Measurements from ENCODE around the gene KDM4C.
"Not testable (repeated sequence)": the region's sequence is repeated elsewhere in the genome, so short reads cannot be mapped to it uniquely, and the experiment has no call there.

Gene KDM4C

DNA sequence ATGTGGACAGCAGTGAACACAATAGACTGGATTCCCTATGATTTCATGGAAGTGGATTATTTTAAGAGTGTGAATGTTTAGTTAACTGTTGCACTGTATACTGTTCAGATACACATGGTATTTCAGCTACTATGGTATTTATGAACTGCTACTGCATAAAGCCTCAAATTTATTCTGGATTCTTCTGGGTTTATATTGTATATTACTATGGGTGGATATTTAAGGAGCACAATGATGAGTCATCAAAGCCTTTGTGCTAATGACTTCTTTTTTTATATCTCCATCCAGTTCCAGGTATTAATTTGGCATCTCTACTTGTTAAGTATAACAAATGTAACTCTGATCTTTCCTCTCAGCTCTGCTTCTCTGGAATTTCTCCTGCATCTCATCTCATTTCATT, 6.8 kb downstream of the KDM4C start:
- no peak for DNase-seq

DNA sequence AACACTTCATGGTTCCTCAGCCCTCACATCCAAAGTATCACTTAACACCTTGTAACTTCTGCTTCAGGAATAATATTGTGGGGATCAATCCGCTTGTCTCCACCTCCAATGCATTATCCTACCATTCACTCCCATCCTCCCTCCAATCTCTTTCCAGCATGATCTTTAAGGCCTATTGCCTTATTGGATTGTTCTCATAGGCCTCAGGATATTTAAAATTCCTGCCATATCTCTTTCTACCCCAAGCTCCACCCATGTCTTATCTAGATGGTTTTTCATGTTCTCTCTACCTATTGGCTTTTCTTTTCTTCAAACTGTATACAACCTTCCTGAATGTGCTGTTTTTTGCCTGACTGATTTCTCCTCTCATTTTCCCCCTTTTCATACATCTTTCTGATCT, 7.2 kb downstream of the KDM4C start:
- no peak for DNase-seq

DNA sequence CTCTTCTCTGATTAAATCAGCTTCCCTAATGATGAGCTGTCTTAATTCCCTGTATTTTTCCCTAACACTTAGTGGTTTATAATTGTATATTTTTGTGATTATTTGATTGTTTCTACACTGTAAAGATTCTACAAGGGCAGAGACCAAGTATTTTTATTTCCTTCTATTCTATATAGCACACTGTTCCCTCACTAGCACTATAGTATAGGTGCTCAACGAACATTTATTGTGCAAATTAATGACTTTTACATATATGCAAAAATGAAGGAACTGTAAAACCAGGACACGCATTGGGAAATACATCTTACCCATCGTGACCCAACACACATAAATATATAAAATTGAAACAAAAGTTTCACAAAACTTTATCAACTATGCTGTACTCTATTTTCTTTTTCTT, 7.6 kb downstream of the KDM4C start:
- no peak for DNase-seq

DNA sequence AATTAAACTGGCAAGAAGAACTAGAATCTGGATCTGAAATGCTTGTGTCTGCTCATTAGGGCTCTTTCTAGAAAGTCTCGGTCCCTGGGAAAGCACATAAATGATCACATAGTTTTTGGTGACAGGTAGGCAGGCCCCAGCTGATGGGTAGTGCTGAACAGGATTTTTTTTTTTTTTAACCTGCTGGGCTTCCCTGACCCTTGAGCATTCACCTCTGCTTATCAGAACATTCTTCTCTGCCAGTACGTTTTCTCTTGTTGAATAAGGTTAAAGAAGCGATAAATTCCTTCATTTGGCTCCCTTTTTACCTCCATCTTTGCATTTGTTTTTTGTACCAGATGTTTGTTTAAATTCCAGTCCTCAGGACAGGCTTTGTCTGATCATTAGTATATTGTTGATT, 8.8 kb downstream of the KDM4C start:
- DNase-seq: no peak

DNA sequence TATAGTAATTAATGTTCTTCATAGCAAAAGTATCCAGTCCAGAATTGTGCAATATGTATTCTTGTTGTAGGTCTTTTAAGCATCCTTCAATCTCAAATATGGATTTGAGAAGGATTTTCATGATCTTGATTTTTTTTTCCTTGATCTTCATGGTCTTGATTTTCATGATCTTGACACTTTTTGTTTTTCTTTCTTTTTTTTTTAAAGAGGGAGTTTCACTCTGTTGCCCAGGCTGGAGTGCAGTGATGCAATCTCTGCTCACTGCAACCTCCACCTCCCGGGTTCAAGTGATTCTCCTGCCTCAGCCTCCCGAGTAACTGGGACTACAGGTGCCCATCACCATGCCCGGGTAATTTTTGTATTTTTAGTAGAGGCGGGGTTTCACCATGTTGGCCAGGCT, 10.8 kb downstream of the KDM4C start:
- not testable (repeated sequence) for DNase-seq

DNA sequence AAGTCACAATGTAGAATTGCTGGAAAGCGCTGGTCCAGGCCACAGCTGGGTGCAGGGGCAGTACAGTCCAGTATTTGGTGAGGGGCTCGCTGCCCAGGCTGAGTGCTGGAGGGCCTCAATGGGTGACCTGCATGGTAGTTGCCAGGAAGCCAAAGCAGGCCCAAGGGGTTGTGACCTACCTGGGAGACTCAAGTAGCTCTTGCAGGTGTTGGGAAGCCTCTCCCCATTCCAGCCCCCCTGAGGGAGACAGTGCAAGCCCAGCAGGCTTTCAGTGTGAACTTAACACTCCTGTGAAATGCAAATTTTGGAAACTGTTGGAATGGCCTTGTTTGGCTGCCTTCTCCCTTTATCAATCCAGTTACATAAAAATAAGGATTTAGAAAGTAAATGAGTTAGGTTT, 13.9 kb downstream of the KDM4C start:
- no peak for DNase-seq

DNA sequence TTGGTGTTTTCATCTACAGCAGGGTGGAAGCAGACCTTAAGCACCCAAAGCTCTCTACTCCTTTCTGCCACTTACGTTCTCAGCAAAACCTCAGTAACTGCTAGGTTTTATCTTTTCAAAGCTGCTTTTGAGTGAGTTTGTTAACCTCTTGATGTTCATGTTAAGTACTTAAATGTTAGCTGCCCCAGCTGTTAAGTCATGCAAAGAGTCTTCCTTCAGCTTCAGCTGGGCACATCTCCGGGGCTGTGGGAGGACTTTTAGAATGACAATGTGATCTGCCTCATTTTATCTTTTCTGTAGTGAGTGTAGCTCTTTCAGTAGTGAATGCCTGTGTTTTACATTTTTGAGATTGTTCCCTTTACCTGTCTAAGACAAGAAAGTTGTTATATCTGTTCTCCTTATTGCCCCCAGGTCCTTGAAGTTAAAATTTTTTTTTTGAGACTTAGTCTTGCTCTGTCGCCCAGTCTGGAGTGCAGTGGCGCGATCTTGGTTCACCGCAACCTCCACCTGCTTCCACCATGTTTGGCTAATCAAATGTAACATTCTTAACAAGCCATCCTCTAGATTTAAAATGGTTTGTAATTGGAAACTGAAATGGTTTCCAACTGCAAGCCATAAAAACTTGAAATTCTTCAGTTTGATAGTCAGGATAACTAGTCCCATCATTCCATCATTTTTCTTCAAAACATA, 19.6 kb downstream of the KDM4C start:
- DNase-seq: no peak

DNA sequence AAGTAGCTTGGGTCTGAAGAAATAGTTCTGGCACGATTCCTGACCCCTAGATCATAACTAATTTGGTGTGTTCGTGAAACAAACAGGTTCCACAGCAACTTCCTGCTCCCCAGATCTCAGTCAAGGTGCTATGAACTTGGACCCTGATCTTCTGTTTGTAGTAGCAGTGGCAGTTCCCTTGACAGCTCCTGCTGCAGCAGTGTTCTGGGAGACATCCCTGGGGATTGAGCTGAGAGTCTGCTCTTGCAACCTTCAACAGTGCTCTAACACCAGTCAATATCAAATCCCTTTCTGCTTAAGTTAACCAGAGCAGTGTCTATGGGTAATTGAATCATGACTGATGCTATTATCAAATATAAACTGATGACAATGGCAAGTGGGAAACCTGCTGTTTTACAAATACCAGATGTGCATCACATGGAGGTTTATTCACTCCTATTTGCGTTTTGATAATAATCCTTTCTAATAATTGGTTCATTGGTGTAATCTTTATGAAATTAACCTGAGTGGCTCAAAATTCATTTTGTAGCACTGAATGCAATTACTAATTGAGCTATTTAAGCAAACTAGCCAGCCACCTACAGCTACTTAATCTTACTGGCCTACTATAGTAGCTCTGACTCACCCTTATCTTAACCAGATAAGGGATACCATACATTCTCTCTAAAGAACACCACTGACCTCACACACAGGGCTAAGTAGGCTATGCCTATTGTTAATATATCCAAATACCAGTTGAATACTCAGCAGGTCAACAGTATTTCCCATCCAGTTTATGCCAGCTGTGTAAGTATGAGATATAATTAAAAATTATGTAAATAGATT, 21.9 kb downstream of the KDM4C start:
- DNase-seq: no peak

DNA sequence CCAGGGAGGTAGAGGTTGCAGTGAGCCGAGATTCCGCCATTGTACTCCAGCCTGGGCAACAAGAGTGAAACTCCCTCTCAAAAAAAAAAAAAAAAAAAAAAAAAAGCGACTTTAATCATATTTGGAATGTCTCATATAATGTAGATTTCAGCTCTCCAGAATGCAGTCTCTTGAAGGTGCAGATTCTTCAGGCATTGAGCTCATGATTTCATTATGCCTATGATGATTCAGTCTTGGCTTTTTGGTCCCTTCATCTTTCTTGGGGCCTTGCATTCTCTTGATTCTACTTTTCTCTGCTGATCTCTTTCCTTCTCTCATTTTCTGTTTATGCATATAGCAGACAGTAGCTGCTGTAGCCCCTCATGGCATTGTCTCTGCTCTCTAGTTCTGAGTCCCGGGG, 22.9 kb downstream of the KDM4C start:
- DNase-seq: no peak

DNA sequence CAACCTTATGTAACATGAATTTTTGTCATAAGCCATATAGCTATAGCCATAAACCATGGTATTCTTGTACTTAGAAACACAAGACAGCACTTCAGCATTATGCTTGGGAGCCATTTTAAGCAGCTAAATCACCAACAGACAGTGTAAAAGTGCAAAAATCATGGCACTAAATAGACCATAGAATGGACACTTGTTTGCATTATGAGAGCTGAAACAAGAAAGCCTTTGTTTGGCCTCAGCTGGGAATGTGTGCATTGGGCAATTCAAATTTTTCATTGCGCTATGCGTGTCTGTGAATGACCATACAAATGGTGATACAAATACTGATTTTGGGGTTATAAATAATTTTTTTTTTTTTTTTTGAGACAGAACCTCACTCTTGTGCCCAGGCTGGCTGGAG, 23.7 kb downstream of the KDM4C start:
- DNase-seq: no peak

DNA sequence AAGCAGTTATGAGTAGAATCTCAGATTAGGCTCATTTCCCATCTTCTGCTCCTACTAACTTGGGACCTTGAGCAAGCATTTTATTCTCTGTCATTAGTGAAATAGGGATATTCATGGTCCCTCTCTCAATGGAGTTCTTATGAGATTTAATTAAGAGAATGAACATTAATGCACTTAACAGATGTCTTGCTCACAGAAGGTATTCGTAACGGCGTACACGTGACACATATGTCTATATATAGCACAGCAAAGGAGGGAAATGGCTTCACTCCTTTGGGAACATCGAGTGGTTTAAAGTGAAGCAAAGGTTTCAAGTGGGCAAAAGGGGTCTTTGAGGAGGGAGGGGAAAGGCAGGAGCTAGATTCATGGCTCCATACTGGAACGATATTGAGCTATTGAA, 24.6 kb downstream of the KDM4C start:
- DNase-seq: no peak

DNA sequence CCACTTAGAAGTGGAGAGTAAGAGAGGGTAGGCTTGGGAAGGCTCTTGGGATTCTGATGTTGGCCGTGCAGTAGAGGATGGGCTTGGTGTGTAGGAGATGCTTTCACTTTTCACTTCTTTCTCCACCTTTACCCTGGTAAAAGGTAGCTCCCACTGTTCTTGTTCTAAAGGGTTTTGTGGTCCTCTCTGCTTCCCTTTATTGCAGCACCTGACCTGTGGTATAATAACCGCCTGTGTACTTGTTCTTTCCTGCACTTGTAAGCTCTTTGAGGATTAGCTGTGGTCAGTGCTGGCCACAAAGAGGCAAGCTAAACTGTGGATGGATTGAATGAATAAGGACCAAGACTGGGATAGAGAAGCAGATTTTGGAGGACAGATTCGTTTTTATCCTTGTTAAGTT, 25.2 kb downstream of the KDM4C start:
- DNase-seq: no peak

DNA sequence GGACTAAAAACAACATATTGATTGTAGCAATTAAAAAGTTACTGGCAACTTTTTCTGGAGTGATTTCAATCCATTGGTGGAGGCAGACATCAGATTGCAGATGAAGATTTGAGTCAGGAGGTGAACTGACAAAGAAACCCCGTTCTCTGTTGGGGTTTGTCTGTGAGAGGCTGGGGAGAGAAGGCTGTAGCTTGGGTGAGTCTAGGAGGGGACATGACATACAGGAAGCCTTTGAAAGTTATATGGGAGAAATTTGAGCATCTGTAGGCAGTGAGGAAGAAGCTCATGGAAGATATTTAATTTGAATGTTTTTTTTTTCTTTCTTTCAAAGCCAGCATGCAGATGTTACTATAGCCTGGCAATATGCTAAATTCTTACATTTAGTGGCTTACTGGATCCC, 26.0 kb downstream of the KDM4C start:
- no peak for DNase-seq

DNA sequence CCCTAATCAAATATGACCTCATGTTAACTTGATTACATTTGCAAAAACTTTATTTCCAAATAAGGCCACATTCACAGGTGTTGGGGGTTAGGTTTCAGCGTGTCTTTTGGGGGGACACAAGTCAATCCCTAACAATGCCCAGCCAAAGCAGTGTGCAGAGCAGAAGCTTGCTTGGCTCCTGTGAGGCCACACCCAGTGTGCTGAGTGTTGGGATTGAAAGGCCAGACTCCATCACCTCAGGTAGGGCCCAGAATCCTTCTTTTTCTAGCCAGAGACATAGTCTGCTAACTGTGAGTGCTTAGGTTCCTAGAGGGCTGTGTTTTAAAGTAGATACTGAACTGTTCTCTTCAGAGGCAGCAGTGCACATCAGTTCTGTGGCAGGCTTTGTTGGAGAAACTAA, 27.9 kb downstream of the KDM4C start:
- DNase-seq: no peak

DNA sequence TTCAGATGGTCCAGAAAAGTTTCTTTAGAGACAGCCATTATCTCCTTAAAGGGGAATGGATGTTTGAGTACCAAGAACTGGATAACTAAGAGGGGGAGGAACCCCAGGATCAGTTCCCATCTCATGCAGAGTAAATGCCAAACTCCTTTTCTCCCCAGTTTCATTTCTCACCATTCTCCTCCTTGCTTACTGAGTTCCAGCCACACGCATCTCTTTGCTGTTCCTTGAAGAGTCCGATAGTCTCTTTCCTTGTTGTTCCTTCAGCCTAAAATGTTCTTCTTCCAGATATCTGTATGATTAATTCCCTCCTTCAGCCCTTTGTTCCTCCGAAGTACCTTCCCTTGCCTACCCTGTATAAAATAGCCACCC, 30.0 kb downstream of the KDM4C start:
- no peak for DNase-seq

DNA sequence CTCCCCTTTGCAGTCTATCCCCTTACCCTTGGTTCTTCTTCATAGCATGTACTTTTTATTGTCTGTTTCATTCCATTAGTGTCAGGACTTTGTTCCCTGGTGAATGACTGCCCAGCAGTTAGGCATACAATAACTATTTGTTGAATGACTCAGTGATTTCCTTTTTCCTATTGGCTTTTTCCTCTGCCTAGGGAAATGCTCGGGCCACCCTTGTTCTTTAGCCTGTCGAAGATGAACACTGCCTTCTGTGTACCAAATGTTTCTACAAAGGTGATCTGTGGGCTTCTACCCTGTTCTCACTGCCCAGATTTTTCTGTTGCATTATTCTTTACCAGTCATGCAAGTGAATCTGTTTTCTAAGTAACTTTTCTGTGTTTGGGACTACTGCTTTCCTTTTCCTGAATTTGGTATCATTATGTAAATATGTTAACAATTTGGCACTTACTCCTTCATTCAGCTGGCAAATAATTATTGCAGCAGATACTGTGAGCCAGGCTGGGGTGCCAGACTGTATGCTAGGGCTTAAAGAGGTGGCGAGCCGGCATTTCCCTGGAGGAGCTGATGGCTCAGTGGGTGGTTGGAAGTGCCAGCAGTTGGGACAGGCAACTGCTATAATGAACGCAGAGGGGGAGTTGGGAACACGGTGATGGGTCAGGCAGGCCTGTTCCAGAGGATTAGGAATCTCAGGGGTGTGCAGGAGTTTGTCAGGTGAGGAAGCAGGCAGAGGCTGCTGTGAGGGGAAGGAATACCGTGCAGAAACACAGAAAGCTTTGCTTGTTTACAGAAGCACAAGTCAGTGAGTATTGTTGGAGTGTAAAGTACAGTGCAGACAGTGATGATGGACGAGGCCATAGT, 30.6 kb downstream of the KDM4C start:
- DNase-seq: no peak

DNA sequence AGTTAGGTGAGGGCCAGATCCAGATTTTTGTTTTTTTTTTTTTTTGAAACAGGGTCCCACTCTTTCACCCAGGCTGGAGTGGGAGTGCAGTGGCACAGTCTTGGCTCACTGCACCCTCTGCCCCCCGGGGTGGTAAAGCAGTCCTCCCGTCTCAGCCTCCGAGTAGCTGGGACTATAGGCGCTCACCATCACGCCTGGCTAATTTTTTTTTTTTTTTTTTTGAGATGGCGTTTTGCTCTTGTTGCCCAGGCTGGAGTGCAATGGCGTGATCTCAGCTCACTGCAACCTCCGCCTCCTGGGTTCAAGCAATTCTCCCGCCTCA, 31.2 kb downstream of the KDM4C start:
- DNase-seq: not testable (repeated sequence)

DNA sequence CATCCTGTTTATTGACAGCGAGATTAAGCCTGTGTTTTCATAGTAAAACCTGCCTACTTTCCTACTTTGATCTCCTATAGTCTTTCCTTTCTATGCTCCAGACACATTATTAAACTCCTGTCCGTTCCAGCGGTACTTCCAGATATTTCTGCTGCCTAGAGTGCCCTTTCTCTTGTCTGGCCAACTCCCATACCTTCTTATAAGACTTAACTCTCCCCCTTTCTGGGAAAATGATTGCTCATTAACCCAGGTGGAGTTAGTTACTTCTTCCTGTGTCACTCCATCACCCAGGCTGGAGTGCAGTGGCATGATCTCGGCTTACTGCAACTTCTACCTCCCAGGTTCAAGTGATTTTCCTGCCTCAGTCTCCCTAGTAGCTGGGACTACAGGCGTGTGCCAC, 33.1 kb downstream of the KDM4C start:
- no peak for DNase-seq

DNA sequence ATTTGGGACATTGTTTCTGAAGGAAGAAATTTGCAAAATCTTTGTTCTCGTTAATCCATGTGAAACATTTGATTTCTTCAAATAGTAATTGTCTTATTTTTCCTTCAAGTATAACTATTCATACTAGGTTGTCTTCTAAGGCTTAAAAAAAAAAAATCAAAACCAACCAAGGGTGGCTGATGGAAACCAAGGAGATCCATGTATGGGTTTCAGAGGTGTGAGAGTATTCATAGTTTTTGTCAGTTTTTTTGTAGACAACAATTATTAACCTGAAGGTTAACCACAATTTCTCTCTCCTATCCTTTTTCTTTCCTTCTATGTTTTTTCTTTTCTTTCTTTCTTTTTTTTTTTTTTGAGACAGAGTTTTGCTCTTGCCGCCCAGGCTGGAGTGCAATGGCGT, 35.4 kb downstream of the KDM4C start:
- no peak for DNase-seq

DNA sequence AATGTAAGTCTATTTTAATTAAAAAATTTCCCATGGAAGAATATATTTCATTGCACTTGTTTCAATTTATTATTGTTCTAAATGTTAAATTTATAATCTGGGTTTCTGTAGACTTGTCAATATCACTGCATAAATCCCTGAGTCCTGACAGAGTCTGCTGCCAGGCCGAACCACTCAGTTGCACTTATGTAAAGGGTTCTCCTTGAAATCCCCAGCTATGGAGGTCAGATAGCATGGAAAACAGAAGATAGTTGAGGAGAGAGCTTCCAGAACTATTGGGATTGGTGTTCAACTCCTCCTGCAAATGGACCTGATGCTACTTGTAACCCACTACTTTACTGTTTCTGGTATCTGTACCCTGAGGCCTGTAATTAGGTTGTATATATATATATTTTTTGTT, 37.2 kb downstream of the KDM4C start:
- DNase-seq: no peak

DNA sequence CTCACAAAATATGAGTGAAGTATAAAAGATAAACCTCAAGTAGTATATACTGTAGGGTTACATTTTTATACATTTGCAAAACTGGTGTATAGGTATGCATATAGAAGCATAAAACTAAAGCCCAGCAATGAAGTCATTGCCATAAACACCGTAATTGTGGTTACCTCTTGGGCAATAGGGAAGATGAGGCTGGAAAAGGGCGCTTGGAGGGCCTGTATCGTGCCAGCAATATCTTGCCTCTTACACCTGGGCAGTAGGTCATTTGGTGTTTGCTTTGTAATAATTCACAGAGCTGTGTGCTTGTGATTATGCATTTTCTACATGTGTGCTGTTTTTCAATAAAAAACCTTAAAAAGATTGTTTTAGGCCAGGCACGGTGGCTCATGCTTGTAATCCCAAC, 45.2 kb downstream of the KDM4C start:
- DNase-seq: no peak

DNA sequence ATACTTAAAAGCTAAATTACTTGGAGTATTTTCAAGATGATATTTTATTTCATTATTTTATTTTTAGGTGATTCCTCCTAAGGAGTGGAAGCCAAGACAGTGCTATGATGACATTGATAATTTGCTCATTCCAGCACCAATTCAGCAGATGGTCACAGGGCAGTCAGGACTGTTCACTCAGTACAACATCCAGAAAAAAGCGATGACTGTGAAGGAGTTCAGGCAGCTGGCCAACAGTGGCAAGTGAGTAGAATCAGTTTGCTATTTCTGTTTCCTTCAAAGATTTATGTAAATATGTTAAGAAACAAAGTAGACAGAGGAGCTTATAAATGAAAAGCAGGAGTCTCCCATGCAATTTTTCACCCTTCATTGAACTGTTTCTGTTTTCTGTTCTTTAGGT, 47.8 kb downstream of the KDM4C start:
- no peak for DNase-seq

DNA sequence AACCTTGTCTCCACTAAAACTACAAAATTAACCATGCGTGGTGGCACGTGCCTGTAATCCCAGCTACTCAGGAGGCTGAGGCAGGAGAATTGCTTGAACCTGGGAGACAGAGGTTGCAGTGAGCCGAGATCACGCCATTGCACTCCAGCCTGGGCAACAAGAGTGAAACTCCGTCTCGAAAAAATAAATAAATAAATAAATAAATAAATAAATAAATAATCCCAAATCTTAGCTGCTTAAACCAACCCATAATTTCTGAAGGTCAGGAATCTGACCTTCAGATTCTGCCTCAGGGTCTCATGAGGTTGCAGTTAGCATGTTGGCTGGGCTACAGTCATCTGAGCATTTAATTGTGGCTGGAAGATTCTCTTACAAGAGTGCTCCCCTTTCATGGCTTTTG, 48.5 kb downstream of the KDM4C start:
- not testable (repeated sequence) for DNase-seq

DNA sequence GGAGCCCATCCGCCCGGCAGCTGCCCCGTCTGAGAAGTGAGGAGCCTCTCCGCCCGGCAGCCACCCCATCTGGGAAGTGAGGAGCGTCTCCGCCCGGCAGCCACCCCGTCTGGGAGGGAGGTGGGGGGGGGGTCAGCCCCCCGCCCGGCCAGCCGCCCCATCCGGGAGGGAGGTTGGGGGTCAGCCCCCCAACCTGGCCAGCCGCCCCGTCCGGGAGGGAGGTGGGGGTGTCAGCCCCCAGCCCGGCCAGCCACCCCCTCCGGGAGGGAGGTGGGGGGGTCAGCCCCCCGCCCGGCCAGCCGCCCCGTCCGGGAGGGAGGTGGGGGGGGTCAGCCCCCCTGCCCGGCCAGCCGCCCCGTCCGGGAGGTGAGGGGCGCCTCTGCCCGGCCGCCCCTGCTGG, 49.9 kb downstream of the KDM4C start:
- not testable (repeated sequence) for DNase-seq

Measured in activated CD4-positive, alpha-beta T cell treated with anti-CD3 and anti-CD28 coated beads, Interleukin-2, amount 50 U/mL, for 48 hours (primary cell).